SH-SY5Y (cell line): ENCODE measurements around the gene CLUH.

Experiments
- GATA2 ChIP-seq: IDR thresholded peaks from 2 replicates; pipeline ENCODE4 v1.6.1; 2011; ENCODE audit warnings: mild to moderate bottlenecking, low read depth, low read length
- GATA3 ChIP-seq: IDR thresholded peaks from 2 replicates; pipeline ENCODE4 v1.6.1; 2011; ENCODE audit warnings: low read depth, mild to moderate bottlenecking, low read length, moderate library complexity

DNA sequence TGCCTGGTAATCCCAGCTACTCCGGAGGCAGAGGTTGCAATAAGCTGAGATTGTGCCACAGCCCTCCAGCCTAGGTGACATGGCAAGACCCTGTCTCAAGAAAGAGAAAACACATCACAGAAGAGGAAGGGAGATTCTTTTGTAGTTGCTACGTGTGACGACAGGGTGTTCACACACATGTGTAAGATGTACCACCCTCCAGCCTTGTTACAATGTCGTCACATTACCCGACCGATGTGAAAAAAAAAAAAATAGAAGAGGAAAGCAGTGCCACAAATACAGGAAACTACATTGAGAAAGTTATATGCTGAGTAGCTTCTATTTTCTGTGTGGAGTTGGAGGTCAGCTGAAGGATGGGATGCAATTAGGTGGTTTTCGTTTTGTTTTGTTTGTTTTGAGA is 56.0 kb downstream of the CLUH start:
- TF ChIP-seq GATA2: no peak
- no peak for TF ChIP-seq GATA3
